ELF-1 (cell line): Measurements from ENCODE around the gene CDH4.

Experiments used
- DNase-seq: peaks from one replicate; pipeline ENCODE4 v3.0.0-alpha.2; 2016; ENCODE audit warnings: low read depth, low spot score

Gene CDH4

GRCh38 chr20:61649105-61649859 lies 397.2 kb downstream of the CDH4 start:
- no peak for DNase-seq

DNA sequence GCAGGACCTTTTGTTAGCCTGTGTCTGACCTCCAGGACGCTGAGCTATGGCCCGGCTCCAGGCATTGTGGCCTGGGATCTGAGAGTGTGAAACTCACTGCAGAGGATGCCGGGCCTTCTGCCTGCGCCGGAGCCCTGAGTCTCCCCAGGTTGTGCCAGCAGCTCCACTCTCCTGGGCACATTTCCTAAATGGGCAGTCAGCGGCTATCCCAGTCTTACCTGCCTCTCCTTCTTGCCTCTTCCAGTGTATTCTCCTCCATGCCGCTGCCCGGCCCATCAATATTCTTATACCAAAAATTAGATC lies 397.8 kb downstream of the CDH4 start:
- DNase-seq = no peak

GRCh38 chr20:61650912-61651733 lies 399.1 kb downstream of the CDH4 start:
- DNase-seq = no peak

DNA sequence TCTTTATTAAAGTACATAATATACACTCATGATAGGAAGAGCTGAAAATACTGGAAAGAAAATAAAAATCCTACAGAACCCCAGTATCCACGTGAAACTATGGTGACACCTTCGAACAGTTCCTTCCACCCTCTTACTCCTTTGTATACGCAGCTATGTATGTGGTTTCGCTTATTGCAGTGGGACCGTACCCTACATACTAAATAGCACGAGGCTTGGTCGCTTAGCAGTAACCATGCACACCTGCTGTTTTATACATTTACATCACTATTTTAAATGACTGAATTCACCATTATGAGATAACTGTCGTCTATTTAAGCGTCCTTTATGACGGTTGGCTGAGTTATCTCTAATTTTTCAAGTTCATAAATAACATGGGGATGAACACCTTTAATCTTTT lies 400.1 kb downstream of the CDH4 start:
- no peak for DNase-seq

DNA sequence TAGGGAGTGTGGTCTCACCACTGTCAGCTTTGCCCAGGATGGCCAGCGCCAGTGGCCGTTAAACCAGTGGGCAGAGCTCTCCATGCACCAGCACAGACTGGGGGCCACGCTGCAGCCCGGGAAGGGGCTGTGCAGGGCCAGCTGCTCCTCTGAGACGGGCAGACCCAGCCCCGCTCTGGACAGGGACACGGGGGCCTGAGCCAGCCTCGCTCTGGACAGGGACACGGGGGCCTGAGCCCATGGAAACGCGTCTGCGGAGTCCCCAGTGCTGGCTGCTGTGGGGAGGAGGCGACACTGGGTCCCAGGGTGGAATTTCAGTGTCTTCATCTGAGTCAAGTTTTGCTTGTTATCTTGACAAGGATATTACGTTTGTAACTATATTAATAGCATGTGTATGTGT lies 402.7 kb downstream of the CDH4 start:
- DNase-seq = no peak

- DNase-seq = no peak
Measured at GRCh38 chr20:61655591-61655990, 403.5 kb downstream of the CDH4 start.

GRCh38 chr20:61656198-61656597 lies 404.1 kb downstream of the CDH4 start:
- no peak for DNase-seq

- no peak for DNase-seq
Measured at GRCh38 chr20:61657721-61658377, 405.8 kb downstream of the CDH4 start.

DNA sequence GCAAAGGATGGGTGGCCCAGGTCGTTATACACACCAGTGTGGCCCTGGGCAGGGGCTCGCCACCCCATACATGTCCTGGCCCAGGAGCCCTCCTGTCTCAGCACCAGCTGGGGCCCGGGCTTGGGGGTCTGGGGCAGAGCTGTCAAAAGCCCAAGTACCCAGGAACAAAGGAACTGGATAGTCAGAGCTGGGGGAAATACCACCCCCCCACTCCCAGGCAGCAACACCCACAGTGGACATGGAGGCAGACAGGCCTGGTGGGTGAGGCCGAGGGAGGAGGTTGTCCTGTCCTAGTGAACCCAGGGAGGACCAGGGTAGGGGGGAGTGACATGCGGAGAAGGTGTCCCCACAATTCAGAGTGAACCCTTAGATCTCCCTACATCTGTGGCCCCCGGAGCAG lies 406.5 kb downstream of the CDH4 start:
- no peak for DNase-seq

GRCh38 chr20:61659246-61659993 lies 407.4 kb downstream of the CDH4 start:
- DNase-seq = no peak

- DNase-seq = no peak
Measured at GRCh38 chr20:61659994-61660346, 407.9 kb downstream of the CDH4 start.

GRCh38 chr20:61660559-61660958 lies 408.5 kb downstream of the CDH4 start:
- no peak for DNase-seq

DNA sequence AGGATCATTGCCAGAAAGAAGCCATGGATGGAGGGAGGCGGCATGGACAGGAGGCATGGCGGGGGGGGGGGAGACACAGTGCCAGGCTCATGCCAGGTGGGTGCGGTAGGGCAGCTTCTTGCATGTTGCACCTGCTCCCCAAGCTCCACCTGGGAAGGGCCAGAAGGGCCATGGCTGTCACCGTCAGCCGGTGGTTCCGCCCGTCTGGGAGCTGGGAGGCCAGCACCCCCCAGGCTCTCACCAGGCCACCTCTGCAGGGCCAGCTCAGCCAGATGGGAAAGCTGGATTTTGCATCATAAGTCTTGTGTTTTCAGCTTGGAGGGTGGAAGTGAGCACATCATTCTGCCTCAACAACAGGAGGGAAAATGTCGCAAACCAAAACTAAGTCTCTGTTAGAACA lies 409.0 kb downstream of the CDH4 start:
- DNase-seq = no peak

DNA sequence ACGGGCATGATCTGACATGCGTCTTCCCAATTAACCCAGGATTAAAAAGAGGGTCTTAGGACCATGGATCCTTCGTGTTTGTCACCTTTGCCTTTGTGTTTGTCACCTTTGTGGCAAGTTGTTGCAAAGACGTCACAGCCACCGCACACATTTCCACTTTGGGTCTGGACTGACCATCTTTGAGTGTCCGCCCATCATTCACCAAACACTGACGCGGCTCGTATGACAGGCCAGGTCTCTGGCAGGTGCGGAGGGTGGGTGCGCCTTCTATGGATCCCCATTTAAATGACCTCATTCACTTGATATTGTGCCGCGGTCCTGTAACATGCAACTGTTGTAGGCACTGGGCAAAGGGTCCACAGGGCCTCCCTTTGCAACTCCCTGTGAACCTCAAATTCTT lies 409.5 kb downstream of the CDH4 start:
- DNase-seq = no peak

- DNase-seq = peak; percentile 13
Measured at GRCh38 chr20:61662226-61662967, 410.3 kb downstream of the CDH4 start.

DNA sequence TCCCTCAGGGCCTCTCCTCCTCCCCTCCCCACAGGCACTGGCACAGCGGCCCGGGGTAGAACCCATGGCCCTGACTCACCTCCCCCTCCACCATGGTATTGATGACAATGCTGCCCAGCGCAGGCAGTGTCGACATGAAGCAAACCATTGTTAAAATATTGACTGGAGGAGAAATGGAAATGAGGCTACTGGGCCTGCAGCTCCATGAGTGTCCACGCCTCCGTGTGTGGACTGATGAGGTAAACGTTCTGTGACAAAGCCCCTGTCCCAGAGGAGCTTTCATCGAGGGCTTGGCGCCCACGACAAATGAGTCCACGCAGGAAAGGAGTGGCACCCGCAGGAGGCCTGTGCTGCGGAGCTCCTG lies 410.9 kb downstream of the CDH4 start:
- no peak for DNase-seq

- DNase-seq = no peak
Measured at GRCh38 chr20:61663521-61664425, 411.7 kb downstream of the CDH4 start.

GRCh38 chr20:61664556-61665320 lies 412.7 kb downstream of the CDH4 start:
- no peak for DNase-seq
